ENCODE measurements around the gene COMMD9.

The COMMD9 gene

GRCh38 chr11:36296884-36297543 lies 7.8 kb upstream of the COMMD9 start:
- DNase-seq (ENCODE audit: extremely low read depth in 1 of 2, low read depth in 1 of 2): no peak

- DNase-seq (ENCODE audit: extremely low read depth in 1 of 2, low read depth in 1 of 2): no peak
Observed at GRCh38 chr11:36295926-36296325, 6.7 kb upstream of the COMMD9 start, which contains the start of gene PRR5L. Gene PRR5L, plus strand, starts transcription at chr11:36296288. Its CDS starts 104,834 bp downstream, at chr11:36401122.

GRCh38 chr11:36292311-36292722 lies 3.1 kb upstream of the COMMD9 start:
- no peak for DNase-seq (ENCODE audit: extremely low read depth in 1 of 2, low read depth in 1 of 2)

DNA sequence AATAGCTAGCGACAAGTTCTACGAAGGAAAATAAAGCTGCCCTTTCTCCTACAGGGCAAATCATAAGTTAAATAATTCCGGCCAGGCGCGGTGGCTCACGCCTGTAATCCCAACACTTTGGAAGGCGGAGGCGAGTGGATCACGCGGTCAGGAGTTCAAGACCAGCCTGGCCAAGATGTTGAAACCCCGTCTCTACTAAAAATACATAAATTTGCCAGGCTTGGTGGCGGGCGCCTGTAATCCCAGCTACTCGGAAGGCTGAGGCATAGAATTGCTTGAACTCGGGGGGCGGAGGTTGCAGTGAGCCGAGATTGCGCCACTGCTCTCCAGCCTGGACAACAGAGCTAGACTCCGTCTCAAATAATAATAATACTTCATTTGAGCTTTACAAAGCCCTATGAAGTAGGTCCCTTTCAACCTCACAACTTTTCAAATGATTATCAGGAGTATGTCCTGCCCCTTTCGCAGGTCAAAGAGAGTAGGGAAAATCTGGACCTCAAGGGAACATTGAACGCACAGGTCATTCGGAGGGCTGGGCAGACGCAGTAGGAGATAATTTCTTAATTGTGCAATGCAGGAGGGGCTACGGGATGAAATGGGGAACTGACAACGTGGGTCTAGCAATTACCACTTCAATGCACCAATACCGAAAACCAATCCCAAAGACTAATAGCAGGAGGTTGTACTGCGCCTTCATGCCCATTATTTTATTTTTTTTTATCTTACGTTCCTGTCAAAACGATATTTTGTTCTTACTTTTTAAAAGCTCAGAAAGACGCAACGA lies 590 bp downstream of the COMMD9 start:
- DNase-seq (ENCODE audit: extremely low read depth in 1 of 2, low read depth in 1 of 2): no peak

GRCh38 chr11:36282926-36283325 lies 6.3 kb downstream of the COMMD9 start:
- no peak for DNase-seq (ENCODE audit: extremely low read depth in 1 of 2, low read depth in 1 of 2)

DNA sequence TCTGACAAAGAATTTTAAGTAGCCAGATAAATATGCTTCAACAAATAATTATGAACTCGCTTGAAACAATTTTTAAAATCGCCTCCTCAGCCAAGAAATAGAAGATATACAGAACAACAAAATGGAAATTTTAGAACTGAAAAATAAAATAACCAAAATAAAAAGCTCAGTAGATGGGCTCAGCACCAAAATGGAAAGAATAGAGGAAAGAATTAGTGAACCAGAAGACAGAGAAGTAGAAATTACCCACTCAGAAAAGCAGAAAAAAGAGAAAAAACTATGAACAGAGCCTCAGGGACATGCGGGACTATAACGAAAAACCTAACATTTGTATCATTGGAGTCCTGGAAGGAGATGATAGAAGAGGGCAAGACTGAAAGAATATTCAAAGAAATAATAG lies 7.4 kb downstream of the COMMD9 start:
- no peak for DNase-seq (ENCODE audit: extremely low read depth in 1 of 2, low read depth in 1 of 2)

GRCh38 chr11:36280531-36280930 lies 8.7 kb downstream of the COMMD9 start:
- no peak for DNase-seq (ENCODE audit: extremely low read depth in 1 of 2, low read depth in 1 of 2)

DNA sequence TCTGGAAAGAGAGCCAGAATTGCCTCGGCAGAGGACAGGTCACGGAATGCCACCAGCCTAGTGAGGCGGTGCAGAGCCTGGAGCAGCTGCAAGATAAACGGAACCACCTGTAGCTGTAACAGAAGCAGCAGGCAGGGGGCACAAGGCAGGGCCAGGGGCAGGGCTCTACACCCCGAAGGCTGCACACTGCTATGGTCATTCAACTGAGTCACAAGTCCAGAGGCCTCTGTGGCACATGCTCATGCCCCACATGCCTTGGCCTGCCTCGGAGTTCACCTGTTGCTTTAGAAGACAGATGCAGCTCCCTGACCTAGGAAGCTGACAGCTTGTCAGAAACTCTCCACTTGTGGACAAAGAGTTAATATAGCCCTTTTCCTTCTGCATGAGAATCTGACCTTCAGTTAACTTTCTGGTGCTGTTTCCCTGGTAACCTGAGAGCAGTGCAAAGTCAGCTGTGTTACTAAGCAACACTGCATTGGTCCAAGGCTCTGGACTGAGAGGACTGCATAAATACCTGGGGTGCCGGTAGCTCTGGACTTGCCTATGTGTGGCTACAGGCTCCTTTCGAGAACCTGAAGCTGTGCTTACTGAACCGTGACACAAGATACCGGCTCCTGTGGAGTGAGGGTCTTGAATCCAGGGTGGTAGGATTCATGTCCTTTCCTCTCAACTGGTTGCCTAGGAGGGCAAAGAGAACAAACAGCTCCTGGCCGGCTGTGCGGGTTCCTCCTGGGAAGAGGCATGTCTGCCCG lies 10.5 kb downstream of the COMMD9 start:
- DNase-seq (ENCODE audit: extremely low read depth in 1 of 2, low read depth in 1 of 2): no peak

DNA sequence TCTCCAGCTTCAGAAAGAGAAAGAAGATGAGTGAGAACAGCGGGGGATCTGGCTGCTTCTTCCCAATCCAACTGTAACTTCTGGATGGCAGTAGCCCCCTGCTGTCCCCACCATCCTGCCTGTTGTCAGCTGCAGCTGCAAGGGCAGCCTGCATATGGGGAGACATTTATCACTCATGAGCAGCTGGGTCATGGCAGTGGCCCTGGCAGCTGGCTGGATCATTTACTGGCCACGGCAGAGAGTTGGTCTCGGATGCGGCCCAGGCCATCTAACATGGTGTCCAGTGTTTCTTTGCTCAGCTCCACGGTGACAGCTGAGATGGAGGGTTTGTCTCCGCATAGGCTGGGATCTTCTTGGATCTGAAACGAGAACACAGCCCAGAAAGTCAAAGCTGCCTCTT lies 14.8 kb downstream of the COMMD9 start:
- DNase-seq (ENCODE audit: extremely low read depth in 1 of 2, low read depth in 1 of 2): no peak

GRCh38 chr11:36273110-36273509 lies 16.1 kb downstream of the COMMD9 start:
- no peak for DNase-seq (ENCODE audit: extremely low read depth in 1 of 2, low read depth in 1 of 2)

- DNase-seq (ENCODE audit: extremely low read depth in 1 of 2, low read depth in 1 of 2): no peak
Observed at GRCh38 chr11:36271794-36272407, 17.3 kb downstream of the COMMD9 start.

GRCh38 chr11:36270701-36271100 lies 18.5 kb downstream of the COMMD9 start:
- no peak for DNase-seq (ENCODE audit: extremely low read depth in 1 of 2, low read depth in 1 of 2)

GRCh38 chr11:36268337-36268985 lies 20.8 kb downstream of the COMMD9 start:
- no peak for DNase-seq (ENCODE audit: extremely low read depth in 1 of 2, low read depth in 1 of 2)

- no peak for DNase-seq (ENCODE audit: extremely low read depth in 1 of 2, low read depth in 1 of 2)
Observed at GRCh38 chr11:36266767-36267166, 22.5 kb downstream of the COMMD9 start.

- peak; percentile 17 to 22 for DNase-seq (ENCODE audit: extremely low read depth in 1 of 2, low read depth in 1 of 2)
Observed at GRCh38 chr11:36265793-36266628, 23.2 kb downstream of the COMMD9 start.

DNA sequence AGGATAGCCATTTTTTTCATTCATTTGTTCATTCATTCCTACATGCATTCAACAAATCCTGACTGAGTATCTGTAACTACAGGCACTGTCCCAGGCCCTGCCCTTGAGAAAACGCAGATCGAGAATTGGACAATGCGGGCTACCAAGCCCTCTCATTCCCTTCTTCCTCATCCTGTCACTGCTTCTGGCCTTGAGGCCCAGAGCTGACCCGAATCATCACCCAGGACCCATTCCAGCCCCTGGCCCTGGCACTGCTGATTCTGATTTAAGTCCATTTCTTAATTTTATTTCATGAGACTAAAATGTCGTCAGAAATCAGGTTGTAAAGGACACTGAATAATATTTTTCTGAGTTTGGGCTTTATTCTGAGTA lies 24.3 kb downstream of the COMMD9 start:
- no peak for DNase-seq (ENCODE audit: extremely low read depth in 1 of 2, low read depth in 1 of 2)

GRCh38 chr11:36264011-36264972 lies 24.9 kb downstream of the COMMD9 start:
- no peak for DNase-seq (ENCODE audit: extremely low read depth in 1 of 2, low read depth in 1 of 2)

GRCh38 chr11:36261094-36261493 lies 28.1 kb downstream of the COMMD9 start:
- DNase-seq (ENCODE audit: extremely low read depth in 1 of 2, low read depth in 1 of 2): no peak
